Kidney (tissue), 14 donors: ENCODE results near the gene ISG15. TPM values are rescaled to one million over a fixed set of nuclear protein-coding genes. Genes with fewer than 3 reads are reported as not detected.
A peak's percentile ranks its signal among the peaks of the same experiment; 100 is the strongest.
"Not testable (repeated sequence)": the region's sequence is repeated elsewhere in the genome, so short reads cannot be mapped to it uniquely, and the experiment has no call there.

Experiments
- DNase-seq, 5 donors: peaks; one replicate each; pipeline ENCODE4 v3.0.0-alpha.2; 2013 to 2020
- FAIRE-seq: peaks from 2 replicates; lab custom pipeline; 2012; peaks lifted over from hg19 to GRCh38; lab: Jason Lieb, UNC
- H3K27ac ChIP-seq, 2 donors: one replicate each; pipeline ENCODE4 v1.7.0; 2013; ENCODE audit warnings: low read depth in 2 of 2, low read length in 2 of 2, inconsistent platforms in 1 of 2
- H3K27me3 ChIP-seq: one replicate; pipeline ENCODE4 v1.7.1; 2013; ENCODE audit warnings: low read length, inconsistent platforms; ENCODE audit not compliant: control insufficient read depth, insufficient read depth
- H3K36me3 ChIP-seq, 3 donors: one replicate each; pipeline versions ENCODE4 v1.7.0 to v1.7.1; 2013; ENCODE audit warnings: low read length in 3 of 3, control low read depth in 1 of 3, inconsistent platforms in 1 of 3; ENCODE audit not compliant: insufficient read depth in 3 of 3, control insufficient read depth in 2 of 3
- H3K4me1 ChIP-seq, 3 donors: one replicate each; pipeline versions ENCODE4 v1.7.0 to v1.7.1; 2013; ENCODE audit warnings: low read length in 3 of 3, inconsistent platforms in 1 of 3, low read depth in 1 of 3; ENCODE audit not compliant: control insufficient read depth in 2 of 3, insufficient read depth in 2 of 3
- H3K4me3 ChIP-seq, 3 donors: one replicate each; pipeline versions ENCODE4 v1.7.0 to v1.8.1; 2013; ENCODE audit warnings: low read length in 3 of 3, control low read depth in 1 of 3, inconsistent platforms in 1 of 3
- H3K9ac ChIP-seq, 3 donors: one replicate each; pipeline versions ENCODE4 v1.7.0 to v1.7.1; 2013; ENCODE audit warnings: low read length in 3 of 3, control low read depth in 1 of 3, inconsistent platforms in 1 of 3
- H3K9me3 ChIP-seq, 3 donors: one replicate each; pipeline versions ENCODE4 v1.7.0 to v1.7.1; 2013; ENCODE audit warnings: low read length in 3 of 3, control low read depth in 1 of 3, inconsistent platforms in 1 of 3; ENCODE audit not compliant: control insufficient read depth in 2 of 3, insufficient read depth in 1 of 3
- CTCF ChIP-seq: IDR thresholded peaks from 3 replicates; pipeline ENCODE4 v1.5.1; 2012; ENCODE audit warnings: mild to moderate bottlenecking, moderate library complexity, borderline replicate concordance; ENCODE audit not compliant: insufficient read depth; ENCODE audit errors: extremely low read depth
- intact Hi-C: fragments of 100-400 bp; cut with DNase I; formaldehyde crosslinking; loops from one replicate; pipeline ENCODE4 v1.11.1; 2022
- polyA plus RNA-seq: library from polyadenylated mRNA; stranded (reverse); fragments of 350-450 nt; fragmentation: Illumina TruSeq; extraction: RNeasy Lipid Tissue Mini Kit (QIAGEN cat#74804); gene quantifications from one replicate; pipeline ENCODE4 v1.2.3, GENCODE V29; 2014; ENCODE audit warnings: low read depth, low replicate concordance; ENCODE audit not compliant: insufficient read depth
- total RNA-seq: library from RNA; stranded (reverse); fragmentation: NEBNext Ultra II Directional; extraction: Animal tissue kit (Norgen Biotek cat#: 25700); gene quantifications from one replicate; pipeline ENCODE4 v1.2.1, GENCODE V29; 2021
- donor health status: control.
- donor health status: control.
- donor health status: control.
- donor health status: control.
- donor health status: control.
- donor health status: DM: yes; HTN: yes; CAD: no.
- donor health status: Normal renal cell carcinoma (clear cell type).

Gene ISG15
- total and polyA plus RNA-seq, 2 donors from 2014 or later, result 23.9 to 65.9 TPM

GRCh38 chr1:984476-984814 lies 28.9 kb upstream of the ISG15 start:
- no peak overlapping the region for H3K4me3 ChIP-seq
- no peak overlapping the region for H3K27ac ChIP-seq
- intact Hi-C loops, result no loop called here
- no peaks in the 10 kb centered on the region for H3K36me3 ChIP-seq
- no peaks in the 10 kb centered on the region for H3K4me1 ChIP-seq
- TF ChIP-seq CTCF, result no peak
- peak in 1 of 5 donors; percentile 22 for DNase-seq
- no peaks in the 10 kb centered on the region for H3K27me3 ChIP-seq
- no peak overlapping the region for H3K9ac ChIP-seq
- FAIRE-seq, result no peak
- no peaks in the 10 kb centered on the region for H3K9me3 ChIP-seq

DNA sequence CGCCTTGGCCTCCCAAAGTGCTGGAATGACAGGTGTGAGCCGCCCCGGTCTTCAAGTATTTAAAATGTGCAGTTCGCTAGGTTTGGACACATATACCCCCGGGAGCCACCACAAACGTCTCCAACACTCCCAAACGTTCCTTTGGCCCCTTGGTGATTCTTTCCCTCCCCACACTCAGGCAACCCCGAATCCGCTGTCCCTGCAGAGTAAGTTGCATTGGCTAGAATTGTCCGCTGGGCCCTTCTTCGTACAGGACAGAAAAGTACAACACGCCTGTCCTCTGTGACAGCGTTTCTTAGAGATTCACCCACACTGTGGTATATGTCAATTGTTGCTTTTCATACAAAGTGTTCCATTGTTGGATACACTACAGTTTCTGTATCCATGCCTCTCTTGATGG lies 28.2 kb upstream of the ISG15 start:
- Histone ChIP-seq H3K4me3 (no peak overlapping the region), H3K27me3 (no peaks in the 10 kb centered on the region), H3K36me3 (no peaks in the 10 kb centered on the region), H3K27ac (no peak overlapping the region), H3K4me1 (no peaks in the 10 kb centered on the region), H3K9me3 (no peaks in the 10 kb centered on the region), H3K9ac (no peak overlapping the region)
- TF ChIP-seq CTCF, result no peak
- DNase-seq (peak in 1 of 5 donors; percentile 46), FAIRE-seq (no peak)
- intact Hi-C loops, result no loop called here

DNA sequence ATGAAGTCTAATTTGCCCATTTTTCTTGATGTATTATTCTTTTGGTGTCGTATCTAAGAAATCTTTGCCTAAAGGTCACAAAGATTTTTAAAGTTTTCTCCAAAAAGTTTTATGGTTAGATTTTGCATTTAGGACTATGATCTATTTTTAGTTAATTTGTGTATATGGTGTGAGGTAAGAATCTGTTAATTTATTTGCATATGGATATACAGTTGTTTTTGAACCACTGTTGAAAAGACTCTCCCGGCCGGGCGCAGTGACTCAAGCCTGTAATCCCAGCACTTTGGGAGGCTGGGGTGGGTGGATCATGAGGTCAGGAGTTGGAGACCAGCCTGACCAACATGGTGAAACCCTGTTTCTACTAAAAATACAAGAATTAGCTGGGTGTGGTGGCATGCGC lies 25.2 kb upstream of the ISG15 start:
- H3K4me1 ChIP-seq, intact Hi-C loops, H3K9ac ChIP-seq, FAIRE-seq, DNase-seq, H3K4me3 ChIP-seq, H3K27me3 ChIP-seq, H3K36me3 ChIP-seq, H3K9me3 ChIP-seq, H3K27ac ChIP-seq: not testable (repeated sequence)

GRCh38 chr1:991275-991674 lies 22.0 kb upstream of the ISG15 start:
- DNase-seq, H3K36me3 ChIP-seq, H3K4me1 ChIP-seq, H3K9ac ChIP-seq, H3K9me3 ChIP-seq, H3K27me3 ChIP-seq, H3K27ac ChIP-seq, H3K4me3 ChIP-seq, intact Hi-C loops, FAIRE-seq: not testable (repeated sequence)

GRCh38 chr1:991895-992294 lies 21.4 kb upstream of the ISG15 start:
- Histone ChIP-seq H3K27ac (no peak overlapping the region), H3K36me3 (no peaks in the 10 kb centered on the region), H3K9ac (no peak overlapping the region), H3K27me3 (no peaks in the 10 kb centered on the region), H3K4me1 (no peaks in the 10 kb centered on the region), H3K9me3 (peaks cover 0 to 4% (median 0%) of the 10 kb centered on the region in 3 donors), H3K4me3 (no peak overlapping the region)
- FAIRE-seq (no peak), DNase-seq (no peak)
- intact Hi-C loops, result no loop called here
- no peak for TF ChIP-seq CTCF
